COLO829 (cell line): ENCODE measurements around the gene PCSK5.

Source experiments
- DNase-seq: peaks from one replicate; pipeline ENCODE4 v3.0.0; 2012; ENCODE audit warnings: low spot score

The PCSK5 gene

DNA sequence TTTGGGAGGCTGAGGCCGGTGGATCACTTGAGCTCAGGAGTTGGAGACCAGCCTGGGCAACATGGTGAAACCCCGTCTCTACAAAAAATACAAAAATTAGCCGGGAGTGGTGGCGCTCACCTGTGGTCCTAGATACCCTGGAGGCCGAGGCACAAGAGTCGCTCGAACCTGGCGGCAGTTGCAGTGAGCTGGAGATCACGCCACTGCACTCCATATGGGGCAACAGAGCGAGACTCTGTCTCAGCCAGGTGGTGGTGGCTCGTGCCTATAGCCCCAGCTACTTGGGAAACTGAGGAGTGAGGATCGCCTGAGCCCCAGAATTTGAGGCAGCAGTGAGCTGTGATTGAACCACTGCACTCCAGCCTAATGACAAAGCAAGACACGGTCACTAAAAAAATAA, 506.1 kb downstream of the PCSK5 start:
- DNase-seq = no peak

DNA sequence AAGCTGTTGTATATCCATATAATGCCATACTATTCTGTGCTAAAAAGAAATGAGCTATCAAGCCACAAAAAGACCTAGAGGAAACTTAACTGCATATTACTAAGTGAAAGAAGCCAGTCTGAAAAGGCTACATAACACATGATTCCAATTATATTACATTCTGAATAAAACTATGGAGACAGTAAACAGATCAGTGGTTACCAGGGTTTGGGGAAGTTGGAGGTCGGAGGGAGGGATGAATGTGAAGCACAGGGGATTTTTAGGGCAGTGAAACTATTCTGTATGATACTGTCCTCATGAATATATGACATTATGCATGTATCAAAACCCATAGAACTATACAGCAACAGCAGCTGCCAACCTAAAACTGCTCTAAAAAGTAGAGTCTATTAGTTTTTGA, 509.4 kb downstream of the PCSK5 start:
- no peak for DNase-seq

DNA sequence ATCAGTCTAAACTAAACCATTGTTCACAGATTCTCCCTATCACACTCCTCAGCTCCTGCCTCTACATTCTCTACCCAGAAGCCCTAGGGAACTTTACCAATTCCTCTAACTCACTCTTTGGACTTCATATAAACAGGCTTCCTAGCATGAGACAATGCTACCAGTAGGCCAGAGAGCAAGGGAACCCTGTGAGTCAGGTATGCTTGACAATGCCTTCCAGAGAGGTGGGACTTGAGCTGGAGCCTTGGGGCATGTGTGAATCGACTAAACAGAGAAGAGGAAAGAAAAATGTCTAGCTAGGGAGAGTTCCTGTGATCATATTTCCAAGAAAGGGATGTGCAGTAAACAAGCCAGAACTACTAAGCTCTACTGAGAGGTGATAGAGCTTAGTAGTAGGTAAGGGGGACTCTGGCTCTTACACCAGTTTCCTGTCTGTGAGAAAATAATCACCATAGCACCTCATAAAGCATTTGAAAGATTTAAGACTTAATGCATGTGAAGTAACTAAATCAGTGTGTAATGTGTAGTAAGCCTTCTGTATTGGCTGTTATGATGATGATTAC, 510.1 kb downstream of the PCSK5 start:
- no peak for DNase-seq

DNA sequence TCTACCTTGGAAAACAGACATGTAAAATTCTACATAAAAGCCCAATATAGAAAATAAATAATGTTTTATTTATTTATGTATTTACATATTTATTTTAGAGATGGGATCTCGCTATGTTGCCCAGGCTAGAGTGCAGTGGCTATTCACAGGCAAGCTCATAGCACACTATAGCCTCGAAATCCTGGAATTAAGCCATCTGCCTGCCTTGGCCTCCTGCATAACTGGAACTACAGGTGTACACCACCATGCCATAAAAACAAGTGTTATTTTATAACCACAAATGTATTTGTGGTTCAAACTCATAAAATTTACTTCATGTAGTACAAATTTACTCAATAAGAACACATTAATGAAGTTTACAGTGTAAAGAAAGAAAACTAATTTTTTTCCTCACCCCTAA, 510.7 kb downstream of the PCSK5 start:
- no peak for DNase-seq

DNA sequence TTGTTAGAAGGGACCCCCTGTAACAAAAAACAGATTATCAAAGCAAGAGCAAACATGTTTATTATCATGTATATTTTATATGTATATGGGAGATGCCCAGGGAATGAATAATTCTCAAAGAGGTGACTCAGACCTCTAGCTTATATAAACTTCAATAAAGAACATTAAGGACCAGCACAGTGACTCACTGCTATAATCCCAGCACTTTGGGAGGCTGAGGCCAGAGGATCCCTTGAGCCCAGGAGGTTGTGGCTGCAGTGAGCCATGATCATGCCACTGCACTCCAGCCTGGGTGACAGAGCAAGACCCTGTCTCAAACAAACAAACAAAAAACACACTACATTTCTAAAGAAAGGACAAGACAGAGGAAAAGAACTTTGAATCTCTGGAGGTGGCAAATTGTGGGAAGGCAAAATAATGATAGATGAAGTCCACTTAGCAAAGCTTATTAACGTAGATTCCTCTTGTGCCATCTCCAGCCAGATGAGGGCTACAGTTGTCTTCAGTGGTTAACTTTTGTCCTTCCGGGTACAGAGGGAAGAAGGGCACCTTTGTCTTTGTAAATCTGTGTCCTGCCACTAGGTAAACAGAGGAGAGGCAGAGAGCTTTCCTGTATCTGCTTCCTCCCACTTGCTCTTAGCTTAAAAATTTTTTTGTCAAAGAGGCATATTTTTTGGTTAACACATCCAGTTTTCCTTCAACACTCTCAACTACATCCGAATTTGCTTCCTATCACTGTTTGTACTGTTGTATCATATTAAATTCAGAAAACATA, 511.3 kb downstream of the PCSK5 start:
- DNase-seq = no peak

DNA sequence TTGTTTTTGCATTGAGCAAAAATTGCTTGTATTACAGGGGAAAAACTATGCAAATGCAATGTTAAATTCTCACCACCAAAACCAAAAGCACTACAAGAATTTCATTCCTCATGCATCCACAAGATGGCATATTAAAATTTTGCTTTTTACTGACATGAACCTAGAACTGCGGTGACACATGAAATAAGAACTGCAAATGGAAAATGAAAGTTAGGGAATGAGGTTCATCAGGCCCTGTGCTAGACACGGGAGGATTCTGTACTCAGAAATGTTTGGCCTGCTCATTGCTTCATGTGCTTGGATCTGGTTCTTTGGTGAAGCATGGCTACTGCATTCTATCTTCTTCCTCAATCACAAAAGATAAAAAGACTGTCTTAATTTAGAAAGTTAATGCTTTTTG, 512.9 kb downstream of the PCSK5 start:
- DNase-seq = peak; percentile 48

DNA sequence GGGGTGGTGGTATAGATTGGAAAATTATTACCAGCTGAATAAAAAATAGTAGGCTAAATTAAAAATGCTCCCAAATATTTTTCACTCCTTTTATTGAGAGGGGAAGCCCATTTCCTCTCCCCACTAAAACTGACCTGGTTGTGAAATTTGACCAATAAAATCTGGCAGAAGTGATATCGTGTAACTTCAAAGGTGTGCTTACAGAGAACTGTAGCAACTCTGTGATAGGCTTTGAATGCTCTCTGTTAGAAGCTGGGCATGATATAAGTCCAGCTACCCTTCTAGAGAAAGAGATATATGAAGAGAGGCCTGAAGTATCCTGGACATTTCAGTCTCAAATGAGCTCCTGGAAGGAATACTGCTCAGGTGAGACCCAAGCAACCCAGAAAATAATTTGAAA, 513.9 kb downstream of the PCSK5 start:
- no peak for DNase-seq

DNA sequence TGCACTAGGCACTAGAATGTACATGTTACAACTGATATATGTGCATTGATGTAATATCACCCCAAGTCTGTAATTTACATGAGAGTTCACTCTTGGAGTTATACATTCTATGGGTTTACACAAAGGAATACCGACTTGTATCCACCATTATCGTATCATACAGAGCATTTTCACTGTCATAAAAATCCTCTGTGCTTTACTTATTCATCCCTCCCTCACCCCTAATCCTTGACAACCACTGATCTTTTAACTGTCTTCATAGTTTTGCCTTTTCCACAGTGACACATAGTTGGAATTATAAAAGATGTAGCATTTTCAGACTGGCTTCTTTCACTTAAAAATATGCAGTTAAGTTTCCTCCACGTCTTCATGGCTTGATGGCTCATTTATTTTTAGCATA, 514.9 kb downstream of the PCSK5 start:
- DNase-seq = no peak

DNA sequence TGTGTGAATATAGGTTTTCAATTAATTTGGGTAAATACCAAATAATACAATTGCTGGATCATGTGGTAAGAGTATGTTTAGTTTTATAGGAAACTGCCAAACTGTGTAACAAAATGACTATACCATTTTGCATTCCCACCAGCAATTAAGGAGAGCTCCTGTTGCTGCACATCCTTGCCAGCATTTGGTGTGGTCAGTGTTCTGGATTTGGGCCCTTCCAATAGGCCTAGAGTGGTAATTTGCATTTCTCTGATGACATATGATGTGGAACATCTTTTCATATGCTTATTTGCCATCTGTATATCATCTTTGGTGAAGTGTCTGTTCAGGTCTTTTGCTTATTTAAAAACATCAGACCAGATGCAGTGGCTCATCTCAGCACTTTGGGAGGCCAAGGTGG, 515.4 kb downstream of the PCSK5 start:
- DNase-seq = no peak
